GM04503 (cell line): ENCODE results near the gene SHQ1.

ENCODE experiments used
- DNase-seq: peaks from one replicate; pipeline ENCODE4 v3.0.0-alpha.2; 2012; ENCODE audit warnings: low read depth

The SHQ1 gene

DNA sequence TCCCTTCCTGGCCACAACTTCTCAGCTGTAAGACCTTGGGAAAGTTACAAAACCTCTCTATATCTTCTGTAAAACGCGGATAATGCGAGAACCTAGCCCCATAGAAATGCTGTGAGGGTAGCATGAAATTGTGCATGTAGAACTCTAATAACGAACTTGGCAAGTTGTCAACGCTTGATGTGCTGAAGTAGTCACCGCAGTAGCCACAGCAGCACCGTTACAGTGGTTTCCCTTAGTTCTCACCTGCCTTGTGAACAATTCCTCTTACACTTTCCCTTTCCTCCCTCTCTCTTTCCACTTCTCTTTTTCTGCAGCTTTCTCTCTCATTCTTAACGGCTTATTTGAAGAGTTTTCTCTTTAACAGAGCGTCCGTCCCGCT, 447 bp upstream of the SHQ1 start:
- no peak for DNase-seq

DNA sequence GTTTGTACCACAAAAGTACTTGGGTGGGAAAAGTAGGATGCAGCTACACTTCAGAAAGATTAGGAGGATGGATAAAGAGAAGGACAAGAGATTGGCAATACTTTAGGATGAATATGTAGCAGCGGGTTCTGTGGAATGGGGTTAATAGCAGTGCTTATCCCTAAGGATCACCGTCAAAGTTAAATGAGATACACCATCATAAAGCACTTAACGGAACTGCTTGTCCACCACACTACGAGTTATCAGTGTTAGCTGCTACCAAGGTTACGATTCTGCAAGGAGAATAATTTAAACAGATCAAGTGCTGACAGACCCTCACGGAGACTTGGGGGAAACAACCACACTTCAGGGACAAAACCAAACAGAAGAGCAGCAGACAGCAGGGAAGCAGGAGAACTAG, 963 bp downstream of the SHQ1 start:
- DNase-seq: no peak

DNA sequence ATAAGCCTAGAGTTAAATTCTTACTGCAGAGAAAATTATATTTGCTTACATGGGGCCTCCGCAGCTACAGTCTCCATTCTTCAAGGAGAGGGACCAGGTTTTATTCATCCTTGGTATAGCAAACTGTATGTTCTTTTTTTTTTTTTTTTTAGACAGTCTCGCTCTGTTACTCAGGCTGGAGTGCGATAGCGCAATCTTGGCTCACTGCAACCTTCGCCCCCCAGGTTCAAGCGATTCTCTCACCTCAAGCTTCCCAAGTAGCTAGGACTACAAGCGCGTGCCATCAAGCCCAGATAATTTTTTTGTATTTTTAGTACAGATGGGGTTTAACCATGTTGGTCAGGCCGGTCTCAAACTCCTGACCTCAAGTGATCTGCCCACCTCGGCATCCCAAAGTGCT, 2.1 kb downstream of the SHQ1 start:
- no peak for DNase-seq

DNA sequence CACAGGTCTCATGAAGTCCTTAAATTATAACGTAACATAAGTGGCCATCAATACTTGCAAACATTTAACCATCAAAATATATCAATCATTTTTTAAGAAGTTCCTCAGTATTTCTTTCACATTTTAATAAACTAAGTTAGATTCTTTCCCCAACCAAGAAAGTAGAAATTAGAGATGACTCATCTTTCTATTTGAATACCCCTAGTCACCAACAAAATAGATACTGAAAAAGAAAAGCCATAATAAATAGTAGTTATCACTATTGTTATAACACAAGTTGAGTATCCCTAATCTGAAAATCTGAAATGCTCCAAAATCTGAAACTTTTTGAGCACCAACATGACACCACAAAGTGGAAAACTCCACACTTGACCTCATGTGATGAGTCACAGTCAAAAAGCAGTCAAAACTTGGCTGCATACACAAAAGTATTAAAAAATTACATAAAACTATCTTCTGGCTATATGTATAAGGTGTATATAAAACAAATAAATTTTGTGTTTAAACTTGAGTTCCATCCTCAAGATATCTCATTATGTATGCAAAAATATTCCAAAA, 3.7 kb downstream of the SHQ1 start:
- DNase-seq: no peak

DNA sequence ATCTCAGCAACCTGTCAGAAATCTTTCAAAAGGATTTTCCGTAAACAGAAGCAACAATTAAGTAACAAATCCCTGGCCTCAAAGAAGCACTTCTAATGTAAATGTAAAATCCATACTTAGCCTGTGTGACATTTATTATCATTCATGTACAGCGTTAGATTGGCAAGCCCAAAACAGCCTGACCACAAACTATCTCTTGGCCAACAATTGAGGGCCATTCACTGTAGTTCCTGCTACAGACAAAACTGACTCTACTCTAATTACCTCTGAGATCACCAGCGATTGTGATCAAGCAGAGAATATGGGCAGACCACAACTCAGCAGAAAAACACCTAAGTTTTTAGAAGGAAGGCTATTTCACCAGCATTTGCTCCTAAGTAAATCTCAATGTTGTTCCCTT, 9.2 kb downstream of the SHQ1 start:
- no peak for DNase-seq

DNA sequence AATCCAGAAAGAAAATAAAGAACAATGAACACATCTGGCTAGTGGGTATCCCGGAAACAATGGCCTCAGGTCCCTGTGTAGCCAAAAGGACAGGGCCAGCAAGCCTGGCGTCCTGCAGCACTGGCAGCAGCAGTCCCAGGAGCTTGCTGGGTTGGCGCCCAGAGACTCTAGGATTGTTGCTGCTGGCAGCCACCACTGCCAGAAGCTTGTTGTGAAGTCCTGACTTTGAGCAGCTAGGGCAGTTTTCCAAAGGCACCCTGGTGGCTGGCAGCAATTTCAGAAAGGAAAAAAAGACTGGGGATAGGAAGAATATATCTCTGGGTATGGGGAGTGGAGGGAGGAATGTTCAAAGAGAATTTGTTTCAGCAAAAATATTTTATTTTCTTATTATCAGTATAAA, 11.3 kb downstream of the SHQ1 start:
- DNase-seq: no peak

DNA sequence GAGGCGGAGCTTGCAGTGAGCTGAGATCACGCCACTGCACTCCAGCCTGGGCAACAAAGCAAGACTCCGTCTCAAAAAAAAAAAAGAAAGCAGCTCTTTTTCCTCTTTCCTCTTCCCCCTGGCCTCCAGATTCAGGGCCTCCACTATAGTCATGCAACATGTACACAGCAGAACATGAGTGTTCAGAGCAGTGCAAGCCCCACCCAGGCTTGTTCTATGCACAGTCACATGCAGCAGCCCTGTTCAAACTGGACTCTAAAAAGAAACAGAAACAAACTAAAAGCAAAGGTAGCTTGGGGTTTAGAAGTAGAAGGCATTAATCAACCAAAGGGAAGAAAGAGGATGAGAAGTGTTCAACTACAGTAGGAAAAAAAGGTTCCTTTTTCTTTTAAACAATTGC, 11.8 kb downstream of the SHQ1 start:
- DNase-seq: no peak

DNA sequence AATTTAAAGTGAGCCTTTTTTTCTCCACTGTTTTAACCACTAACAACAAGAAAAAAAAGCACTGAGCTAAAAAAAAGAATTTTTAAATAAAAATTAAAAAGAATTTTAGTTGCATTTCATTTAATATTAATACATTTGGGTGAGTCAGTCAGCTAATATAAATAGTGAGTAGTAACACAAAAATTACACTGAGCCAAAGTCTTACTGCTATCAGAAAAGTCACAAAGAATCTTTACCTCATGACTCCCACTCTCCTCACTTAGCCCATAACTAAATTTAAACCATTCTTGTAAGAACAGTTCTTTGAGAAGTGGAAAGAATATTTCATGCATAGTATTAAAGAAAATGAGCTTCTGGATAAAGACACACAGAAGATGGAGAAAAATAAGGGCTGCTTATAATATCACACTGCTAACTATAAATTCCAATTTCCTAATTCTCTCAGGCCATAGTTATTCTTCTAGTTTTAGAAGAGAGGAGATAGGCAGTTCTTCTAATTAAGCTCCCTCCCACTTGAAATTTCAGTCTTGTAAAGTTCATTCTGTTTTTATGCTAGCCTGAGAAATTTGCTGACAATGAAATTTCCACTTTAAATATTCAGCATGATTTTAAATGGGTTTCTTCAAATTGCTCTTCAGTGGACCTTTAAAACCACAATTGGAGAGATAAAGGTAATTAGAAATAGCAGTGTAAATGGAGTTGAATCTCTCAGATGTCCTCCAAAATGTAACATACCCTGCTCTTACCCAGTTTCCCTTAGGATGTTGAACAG, 17.6 kb downstream of the SHQ1 start:
- no peak for DNase-seq

DNA sequence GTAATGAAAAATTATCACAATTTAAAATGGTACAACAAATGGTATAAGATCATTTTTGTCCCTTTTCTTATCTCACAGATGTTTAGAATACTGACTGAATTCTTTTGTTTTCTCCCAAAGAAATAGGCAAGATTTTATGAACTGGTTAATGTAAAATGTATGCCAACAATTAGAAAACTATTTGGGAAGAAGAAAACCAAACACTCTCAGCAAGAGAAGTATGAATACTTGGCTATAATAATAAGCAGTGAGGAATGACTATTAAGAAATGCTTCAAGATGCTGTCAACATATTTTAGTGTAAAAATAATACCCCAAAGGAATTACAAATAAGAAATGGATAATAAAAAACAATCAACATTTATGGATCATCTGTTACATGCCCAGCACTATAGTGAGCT, 18.5 kb downstream of the SHQ1 start:
- peak; percentile 63 for DNase-seq

DNA sequence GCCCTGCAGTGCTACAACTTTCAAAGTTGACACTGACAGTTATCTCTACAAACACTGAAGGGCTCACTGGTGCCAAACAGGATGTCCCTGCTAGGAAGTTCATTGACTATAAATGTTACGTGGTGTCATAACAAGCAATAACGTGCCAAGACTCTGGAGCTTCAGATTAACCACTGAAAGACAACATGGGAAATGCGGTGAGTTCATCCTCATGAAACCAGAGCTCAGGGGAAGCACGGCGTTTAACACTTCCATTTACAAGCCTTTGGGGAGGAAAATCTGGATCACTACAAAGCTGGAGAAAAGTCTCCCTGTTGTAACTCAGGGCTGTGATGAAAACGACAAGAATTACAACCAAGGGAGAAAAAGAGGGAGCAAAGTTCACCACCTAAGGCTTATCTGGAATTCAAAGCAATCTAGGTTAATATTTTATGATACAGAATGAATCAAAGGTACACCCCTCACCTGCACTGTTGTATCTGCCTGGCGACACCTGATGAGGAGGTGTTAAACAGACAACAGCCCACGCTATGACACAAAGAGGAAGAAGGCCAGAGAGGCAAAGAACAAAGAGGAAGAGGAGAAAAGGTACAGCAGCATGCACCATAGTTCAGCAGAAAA, 27.0 kb downstream of the SHQ1 start:
- peak; percentile 74 for DNase-seq

DNA sequence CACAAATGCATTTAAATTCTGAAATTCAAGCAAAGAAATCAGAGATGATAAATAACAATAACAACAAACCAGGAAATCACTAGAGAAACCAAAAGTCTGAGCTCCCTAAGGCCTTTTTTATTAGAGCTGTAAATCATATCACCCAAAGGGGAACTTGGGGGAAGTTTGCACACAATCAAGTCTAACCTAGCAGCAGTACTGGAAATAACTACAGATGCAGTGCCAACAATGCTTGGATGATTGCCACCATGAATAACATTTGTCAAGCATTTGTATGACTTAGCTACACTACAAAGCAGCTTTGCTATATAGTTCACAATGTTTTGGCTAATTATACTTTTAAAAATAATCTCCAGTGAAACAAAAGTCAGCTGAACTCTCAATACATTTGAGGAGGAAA, 27.8 kb downstream of the SHQ1 start:
- peak; percentile 69 for DNase-seq

DNA sequence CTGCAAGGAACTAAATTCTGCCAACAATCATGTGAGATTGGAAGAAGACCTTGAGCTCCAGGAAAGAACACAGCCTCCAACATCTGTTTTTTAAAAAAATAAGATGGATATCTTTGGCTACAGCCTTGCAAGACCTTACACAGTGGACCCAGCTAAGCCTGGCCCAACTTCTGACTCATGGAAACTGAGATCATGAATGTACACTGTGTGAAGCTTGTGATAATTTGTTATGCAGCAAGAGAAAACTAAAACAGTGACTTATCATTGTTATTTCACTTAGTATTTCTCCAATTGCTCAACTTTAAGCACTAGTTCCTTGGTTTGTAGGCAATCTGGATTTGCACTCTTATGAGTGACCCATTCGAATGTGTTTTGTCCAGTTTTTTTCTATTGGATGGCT, 29.3 kb downstream of the SHQ1 start:
- no peak for DNase-seq

DNA sequence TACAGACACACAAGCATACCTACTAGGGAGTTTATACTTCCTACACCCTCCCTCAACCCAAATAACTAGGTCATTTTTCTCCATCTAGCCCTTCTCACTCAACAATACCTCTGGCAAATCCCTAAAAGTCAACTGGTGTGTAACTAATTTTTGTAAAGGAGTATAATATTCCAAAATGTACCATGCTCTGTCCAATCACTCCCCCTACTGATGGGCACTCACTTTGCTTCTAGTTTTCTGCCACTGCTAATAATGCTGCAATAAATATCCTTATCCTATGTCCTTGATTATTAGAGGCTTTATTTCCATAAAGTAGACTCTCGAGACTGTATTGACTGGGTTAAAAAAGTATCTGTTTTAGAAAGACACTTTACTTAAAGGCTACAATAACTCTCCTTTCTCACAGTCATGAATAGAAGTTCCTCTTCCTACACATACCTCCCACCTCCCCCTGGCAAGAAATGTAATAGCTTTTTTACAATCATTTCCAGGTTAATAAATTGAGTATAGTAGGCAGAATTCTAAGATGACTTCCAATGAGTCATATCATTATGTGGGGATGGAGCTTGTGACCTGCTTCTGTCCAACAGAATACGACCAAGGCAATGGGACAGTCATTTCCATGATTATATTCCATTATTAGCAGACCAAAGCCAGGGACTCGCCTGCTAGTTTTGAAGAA, 30.0 kb downstream of the SHQ1 start:
- DNase-seq: no peak

DNA sequence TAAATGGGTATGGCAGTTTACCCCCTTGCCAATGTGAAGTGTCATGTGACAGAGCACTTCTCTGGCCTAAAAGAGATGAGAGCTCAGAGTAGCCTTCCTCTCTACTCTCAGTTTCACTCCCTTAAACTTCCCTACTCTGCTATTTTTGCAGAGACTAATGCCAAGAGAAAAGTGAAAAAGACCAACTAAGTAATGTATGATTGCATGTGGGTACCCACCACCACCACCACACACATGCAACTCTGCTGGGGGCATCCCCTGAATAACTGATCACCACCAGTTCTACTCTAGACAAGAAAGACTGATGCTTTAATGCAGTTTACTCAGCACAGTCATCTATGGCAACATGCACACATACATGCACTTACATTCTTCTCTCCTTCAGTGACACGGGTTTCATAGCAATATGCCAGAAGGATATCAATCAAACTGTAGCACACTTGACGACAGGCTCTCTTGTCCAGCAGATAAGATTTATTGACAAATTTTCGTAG, 31.3 kb downstream of the SHQ1 start:
- no peak for DNase-seq

DNA sequence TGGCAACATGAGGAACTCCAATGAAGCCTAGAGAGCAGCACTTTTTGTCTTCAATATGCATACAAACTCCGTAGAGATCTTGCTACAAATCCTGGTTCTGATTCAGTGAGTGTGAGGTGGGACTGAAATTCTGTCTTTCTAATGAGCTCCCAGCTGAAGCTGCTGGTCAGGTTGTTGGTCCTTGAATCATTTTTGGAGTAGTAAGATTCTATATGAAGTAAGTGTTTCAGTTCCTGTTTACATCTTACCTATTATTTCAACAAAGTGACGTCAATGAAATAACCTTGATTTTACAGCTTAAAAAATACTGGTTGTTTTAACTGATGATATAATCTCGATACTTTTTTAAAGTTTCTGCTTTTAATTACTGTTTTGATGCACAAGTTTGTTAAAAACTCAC, 33.9 kb downstream of the SHQ1 start:
- no peak for DNase-seq

DNA sequence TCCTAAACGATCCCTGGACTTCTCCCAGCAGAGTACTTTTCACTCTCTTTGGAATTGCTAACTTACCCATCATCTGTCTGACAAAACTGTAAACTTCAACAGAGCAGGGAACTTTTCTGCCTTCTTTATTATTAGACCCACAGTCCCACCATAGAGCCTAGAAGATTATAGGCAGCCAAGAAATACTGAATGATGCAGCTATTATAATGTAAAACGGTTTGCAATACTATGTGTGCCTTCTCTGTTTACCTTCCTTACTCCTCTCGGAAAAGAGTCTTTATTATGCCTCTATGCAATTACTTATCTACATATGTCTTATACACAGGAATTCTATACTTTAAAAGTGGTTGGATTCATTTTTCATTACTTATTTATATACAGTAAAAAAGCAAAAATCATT, 36.0 kb downstream of the SHQ1 start:
- DNase-seq: no peak

DNA sequence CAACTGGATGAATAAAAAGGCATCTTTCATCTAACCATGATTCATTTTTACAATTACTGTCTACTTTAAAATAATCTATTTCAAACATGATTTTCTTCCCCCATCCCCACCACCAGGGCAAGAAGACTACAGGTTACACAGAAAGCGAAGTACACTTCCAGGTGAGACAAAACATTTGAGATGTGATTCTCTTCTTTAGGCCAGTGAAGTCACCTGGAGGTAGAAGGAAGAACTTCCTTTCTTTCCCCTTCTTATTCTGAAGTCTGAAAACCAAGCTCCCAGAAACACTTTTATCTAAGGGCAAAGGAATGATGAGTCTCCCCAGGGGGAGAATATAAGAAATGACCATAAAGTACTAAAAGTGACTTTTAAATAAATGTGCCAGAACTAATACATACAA, 36.7 kb downstream of the SHQ1 start:
- DNase-seq: no peak

DNA sequence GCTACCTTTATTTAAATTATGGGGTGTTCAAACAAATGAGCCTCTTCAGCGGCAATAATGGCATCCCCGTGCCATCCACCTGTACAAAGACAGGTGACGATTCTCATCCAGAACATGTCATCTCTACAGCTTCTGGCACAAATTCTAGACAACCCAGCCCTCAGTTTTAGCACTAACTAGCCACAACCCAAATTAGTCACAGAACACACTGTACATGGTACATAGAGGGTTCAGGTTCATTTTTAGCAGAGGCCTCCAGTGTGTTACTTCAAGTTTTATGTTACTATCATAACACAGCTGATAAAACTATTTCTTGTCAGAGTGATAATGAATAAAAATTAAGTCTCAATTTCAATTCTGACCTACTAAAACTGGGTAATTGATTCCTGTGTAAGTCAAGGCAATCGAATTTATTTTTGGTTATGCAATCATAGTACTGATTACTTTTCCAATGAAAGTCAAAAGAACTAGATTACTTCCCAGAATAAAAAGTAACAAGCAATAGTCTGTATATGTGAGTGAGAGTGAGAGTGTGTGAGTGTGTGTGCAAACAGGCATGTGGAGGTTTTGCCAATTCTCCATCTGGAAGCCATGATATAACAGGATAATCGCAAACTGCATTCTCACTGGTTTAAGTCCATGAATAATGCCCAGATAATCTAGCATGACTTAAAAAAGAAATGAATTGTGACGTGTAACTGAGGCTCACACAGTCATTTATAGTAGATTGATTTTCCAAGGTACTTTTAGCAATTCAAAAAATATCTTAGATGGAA, 37.4 kb downstream of the SHQ1 start:
- DNase-seq: no peak

DNA sequence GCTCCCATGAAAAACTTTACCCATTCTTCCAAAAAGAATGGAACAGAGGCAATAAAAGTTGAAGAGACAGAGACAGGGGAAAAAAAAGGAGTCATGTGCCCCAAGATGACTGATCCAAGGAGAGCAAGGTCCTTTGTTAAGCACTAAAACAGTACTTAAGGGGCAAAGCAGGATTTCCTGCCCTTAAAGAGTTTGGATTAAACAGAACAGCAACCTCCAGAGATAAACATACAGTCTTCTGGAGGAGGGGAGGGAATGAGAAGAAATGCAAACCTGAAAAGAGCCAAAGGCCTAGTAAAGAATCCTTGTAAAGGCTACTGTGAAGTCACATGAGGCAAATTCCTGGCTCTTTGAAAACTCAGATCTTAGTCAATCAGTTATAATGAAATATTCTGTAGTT, 38.2 kb downstream of the SHQ1 start:
- no peak for DNase-seq

DNA sequence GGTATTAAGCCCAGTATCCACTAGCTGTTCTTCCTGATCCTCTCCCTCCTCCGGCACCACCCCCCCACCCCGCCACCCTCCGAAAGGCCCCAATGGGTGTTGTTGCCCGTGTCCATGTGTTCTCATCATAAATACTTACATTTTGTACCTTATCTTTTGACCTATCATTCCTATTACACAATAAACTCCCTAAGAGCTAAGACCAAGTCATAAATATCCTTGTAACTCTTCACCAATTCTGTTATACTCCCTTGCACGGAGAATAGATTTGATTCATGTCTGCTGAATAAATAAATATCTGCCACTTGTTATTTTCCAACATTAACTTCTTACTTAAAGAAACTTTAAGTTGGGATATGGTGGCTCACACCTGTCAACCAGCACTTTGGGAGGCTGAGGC, 43.9 kb downstream of the SHQ1 start:
- no peak for DNase-seq

DNA sequence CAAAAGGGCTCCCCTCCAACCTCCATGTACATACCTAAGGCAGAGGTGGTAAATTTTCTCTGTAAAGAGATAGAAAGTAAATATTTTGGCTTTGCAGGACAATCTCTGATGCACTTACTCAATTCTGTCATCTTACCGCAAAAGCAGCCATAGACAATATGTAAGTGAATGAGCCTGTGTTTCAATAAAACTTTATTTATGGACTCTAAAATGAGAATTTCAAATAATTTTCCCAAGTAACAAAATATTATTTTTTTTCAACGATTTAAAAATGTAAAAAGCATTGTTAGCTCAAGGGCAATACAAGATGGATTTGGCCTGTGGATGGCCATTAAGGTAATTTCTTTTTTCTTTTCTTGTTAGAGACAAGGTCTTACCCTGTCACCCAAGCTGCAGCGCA, 44.7 kb downstream of the SHQ1 start:
- DNase-seq: no peak

DNA sequence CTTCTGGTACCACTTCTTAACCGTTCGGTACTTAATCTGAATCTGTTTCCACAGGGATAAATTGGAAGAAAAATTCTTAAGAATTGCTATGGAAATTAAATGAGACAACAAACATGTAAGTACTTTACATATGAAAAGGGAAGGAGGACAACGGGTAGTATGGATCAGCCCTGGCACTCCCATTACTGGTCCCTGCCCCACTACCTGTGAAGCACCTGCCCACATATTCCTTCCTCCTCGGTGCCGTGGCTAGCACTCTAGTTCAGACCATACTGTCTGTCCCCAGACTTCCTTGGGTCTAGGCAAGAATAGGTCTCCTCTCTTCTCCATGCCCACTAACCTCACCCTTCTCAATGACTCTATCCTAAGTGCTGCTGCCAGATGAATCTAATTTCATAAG, 46.2 kb downstream of the SHQ1 start:
- no peak for DNase-seq
